Measurements from ENCODE around the gene ENDOV. TPM values are rescaled to one million over a fixed set of nuclear protein-coding genes. Genes with fewer than 3 reads are reported as not detected.

Gene ENDOV
- total and polyA plus RNA-seq, 2 donors from 2014 or later: 20.3 to 28.0 TPM

- Histone ChIP-seq H3K27me3 (ENCODE audit: control insufficient read depth, insufficient read depth, low read length) (no peaks in the 10 kb centered on the region), H3K9me3 (ENCODE audit: control insufficient read depth in 2 of 3, insufficient read depth in 1 of 3, low read length in 3 of 3) (no peaks in the 10 kb centered on the region), H3K36me3 (ENCODE audit: control insufficient read depth in 2 of 3, insufficient read depth in 3 of 3, low read length in 3 of 3) (peaks cover 0 to 4% (median 3%) of the 10 kb centered on the region in 3 donors), H3K4me3 (ENCODE audit: low read length in 3 of 3) (no peak overlapping the region), H3K4me1 (ENCODE audit: control insufficient read depth in 2 of 3, insufficient read depth in 2 of 3, low read depth in 1 of 3, low read length in 3 of 3) (peaks cover 0 to 5% (median 0%) of the 10 kb centered on the region in 3 donors), H3K9ac (ENCODE audit: low read length in 3 of 3) (no peak overlapping the region), H3K27ac (ENCODE audit: low read depth in 2 of 2, low read length in 2 of 2) (no peak overlapping the region)
- FAIRE-seq: no peak
- intact Hi-C loops (cut with DNase I): loop anchor here (10.0 kb wide), 2 partner anchors 152 to 542 kb away; no protein-coding TSS in a partner anchor
- peak in 1 of 5 donors; percentile 76 for DNase-seq
- no peak for TF ChIP-seq CTCF (IDR thresholded peaks at IDR 0.05; ENCODE audit: borderline replicate concordance, extremely low read depth, insufficient read depth)
Measured at GRCh38 chr17:80422981-80423380, 8.0 kb downstream of the ENDOV start.

- peak in 1 of 5 donors; percentile 52 for DNase-seq
- H3K27ac ChIP-seq (ENCODE audit: low read depth in 2 of 2, low read length in 2 of 2): no peak overlapping the region
- no peaks in the 10 kb centered on the region for H3K27me3 ChIP-seq (ENCODE audit: control insufficient read depth, insufficient read depth, low read length)
- TF ChIP-seq CTCF (IDR thresholded peaks at IDR 0.05; ENCODE audit: borderline replicate concordance, extremely low read depth, insufficient read depth): no peak
- no peak overlapping the region for H3K4me3 ChIP-seq (ENCODE audit: low read length in 3 of 3)
- peaks cover 0 to 5% (median 0%) of the 10 kb centered on the region in 3 donors for H3K4me1 ChIP-seq (ENCODE audit: control insufficient read depth in 2 of 3, insufficient read depth in 2 of 3, low read depth in 1 of 3, low read length in 3 of 3)
- FAIRE-seq: no peak
- H3K9me3 ChIP-seq (ENCODE audit: control insufficient read depth in 2 of 3, insufficient read depth in 1 of 3, low read length in 3 of 3): no peaks in the 10 kb centered on the region
- H3K9ac ChIP-seq (ENCODE audit: low read length in 3 of 3): no peak overlapping the region
- intact Hi-C loops (cut with DNase I): loop anchor here (10.0 kb wide), 2 partner anchors 151 to 541 kb away; no protein-coding TSS in a partner anchor
- peaks cover 0 to 3% (median 0%) of the 10 kb centered on the region in 3 donors for H3K36me3 ChIP-seq (ENCODE audit: control insufficient read depth in 2 of 3, insufficient read depth in 3 of 3, low read length in 3 of 3)
Measured at GRCh38 chr17:80423536-80424225, 8.7 kb downstream of the ENDOV start.

GRCh38 chr17:80424261-80424660 is 9.3 kb downstream of the ENDOV start:
- DNase-seq (peak in 1 of 5 donors; percentile 39), FAIRE-seq (no peak)
- Histone ChIP-seq H3K27me3 (ENCODE audit: control insufficient read depth, insufficient read depth, low read length) (no peaks in the 10 kb centered on the region), H3K9ac (ENCODE audit: low read length in 3 of 3) (no peak overlapping the region), H3K9me3 (ENCODE audit: control insufficient read depth in 2 of 3, insufficient read depth in 1 of 3, low read length in 3 of 3) (no peaks in the 10 kb centered on the region), H3K4me3 (ENCODE audit: low read length in 3 of 3) (no peak overlapping the region), H3K4me1 (ENCODE audit: control insufficient read depth in 2 of 3, insufficient read depth in 2 of 3, low read depth in 1 of 3, low read length in 3 of 3) (peaks cover 0 to 5% (median 0%) of the 10 kb centered on the region in 3 donors), H3K36me3 (ENCODE audit: control insufficient read depth in 2 of 3, insufficient read depth in 3 of 3, low read length in 3 of 3) (peaks cover 0 to 3% (median 0%) of the 10 kb centered on the region in 3 donors), H3K27ac (ENCODE audit: low read depth in 2 of 2, low read length in 2 of 2) (no peak overlapping the region)
- intact Hi-C loops (cut with DNase I): loop anchor here (10.0 kb wide), 2 partner anchors 151 to 541 kb away; no protein-coding TSS in a partner anchor
- no peak for TF ChIP-seq CTCF (IDR thresholded peaks at IDR 0.05; ENCODE audit: borderline replicate concordance, extremely low read depth, insufficient read depth)

Measured in kidney (tissue), 14 donors.